Measurements from ENCODE around the gene NOL4L.

NOL4L gene

GRCh38 chr20:32449890-32450401, 135.2 kb downstream of the NOL4L start:
- no peak for DNase-seq (ENCODE audit: low read depth)
- H3K4me3 ChIP-seq (ENCODE audit: low read depth, low read length): no peak overlapping the region
- TF ChIP-seq, protein P1, sequence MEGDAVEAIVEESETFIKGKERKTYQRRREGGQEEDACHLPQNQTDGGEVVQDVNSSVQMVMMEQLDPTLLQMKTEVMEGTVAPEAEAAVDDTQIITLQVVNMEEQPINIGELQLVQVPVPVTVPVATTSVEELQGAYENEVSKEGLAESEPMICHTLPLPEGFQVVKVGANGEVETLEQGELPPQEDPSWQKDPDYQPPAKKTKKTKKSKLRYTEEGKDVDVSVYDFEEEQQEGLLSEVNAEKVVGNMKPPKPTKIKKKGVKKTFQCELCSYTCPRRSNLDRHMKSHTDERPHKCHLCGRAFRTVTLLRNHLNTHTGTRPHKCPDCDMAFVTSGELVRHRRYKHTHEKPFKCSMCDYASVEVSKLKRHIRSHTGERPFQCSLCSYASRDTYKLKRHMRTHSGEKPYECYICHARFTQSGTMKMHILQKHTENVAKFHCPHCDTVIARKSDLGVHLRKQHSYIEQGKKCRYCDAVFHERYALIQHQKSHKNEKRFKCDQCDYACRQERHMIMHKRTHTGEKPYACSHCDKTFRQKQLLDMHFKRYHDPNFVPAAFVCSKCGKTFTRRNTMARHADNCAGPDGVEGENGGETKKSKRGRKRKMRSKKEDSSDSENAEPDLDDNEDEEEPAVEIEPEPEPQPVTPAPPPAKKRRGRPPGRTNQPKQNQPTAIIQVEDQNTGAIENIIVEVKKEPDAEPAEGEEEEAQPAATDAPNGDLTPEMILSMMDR (IDR thresholded peaks at IDR 0.05; ENCODE audit: insufficient read depth, low read depth, low read length, missing control alignments): no peak

- TF ChIP-seq, protein P1 (IDR thresholded peaks at IDR 0.05; ENCODE audit: insufficient read depth, low read depth, low read length, missing control alignments): no peak
- H3K4me3 ChIP-seq (ENCODE audit: low read depth, low read length): no peak overlapping the region
- DNase-seq (ENCODE audit: low read depth): no peak
These were observed 135.9 kb downstream of the NOL4L start for GRCh38 chr20:32449057-32449889.

DNA sequence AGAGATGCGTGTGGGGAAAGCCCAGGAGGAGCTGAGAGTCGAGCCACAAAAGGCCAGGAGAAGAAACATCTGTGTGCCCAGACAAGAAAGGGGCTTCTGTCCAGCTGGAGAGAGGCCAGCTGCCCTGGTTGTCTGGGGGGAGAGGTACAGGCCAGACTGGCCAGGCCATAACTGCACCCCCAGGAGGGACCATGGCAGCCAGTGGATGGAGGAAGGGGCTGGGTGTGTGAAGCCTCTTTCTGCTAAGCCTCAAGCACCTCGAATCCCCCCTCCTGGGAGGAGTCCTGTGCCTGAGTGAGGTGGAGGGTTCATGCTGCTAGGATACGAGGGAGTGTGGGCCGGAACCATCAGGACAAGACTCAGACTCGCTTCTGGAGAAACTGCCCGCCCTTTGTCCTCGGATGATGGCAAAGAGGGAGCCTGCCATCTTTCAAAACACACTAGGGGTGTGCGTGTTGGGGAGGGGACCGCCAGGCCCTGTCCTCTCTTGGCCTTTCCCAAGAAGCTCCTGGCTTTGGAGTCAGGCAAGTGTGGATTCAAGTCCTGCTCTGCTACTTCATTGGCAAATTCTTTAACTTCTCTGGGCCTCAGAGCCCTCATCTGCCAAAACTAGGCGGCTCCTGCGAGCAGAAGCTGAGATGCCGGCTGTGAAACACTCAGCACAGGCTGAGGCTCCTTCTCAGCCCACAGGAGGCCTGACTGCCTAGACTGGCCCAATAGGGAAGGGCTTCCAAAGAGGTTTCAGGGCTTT, 136.7 kb downstream of the NOL4L start:
- no peak overlapping the region for H3K4me3 ChIP-seq (ENCODE audit: low read depth, low read length)
- DNase-seq (ENCODE audit: low read depth): no peak
- TF ChIP-seq, protein P1 (IDR thresholded peaks at IDR 0.05; ENCODE audit: insufficient read depth, low read depth, low read length, missing control alignments): no peak

DNA sequence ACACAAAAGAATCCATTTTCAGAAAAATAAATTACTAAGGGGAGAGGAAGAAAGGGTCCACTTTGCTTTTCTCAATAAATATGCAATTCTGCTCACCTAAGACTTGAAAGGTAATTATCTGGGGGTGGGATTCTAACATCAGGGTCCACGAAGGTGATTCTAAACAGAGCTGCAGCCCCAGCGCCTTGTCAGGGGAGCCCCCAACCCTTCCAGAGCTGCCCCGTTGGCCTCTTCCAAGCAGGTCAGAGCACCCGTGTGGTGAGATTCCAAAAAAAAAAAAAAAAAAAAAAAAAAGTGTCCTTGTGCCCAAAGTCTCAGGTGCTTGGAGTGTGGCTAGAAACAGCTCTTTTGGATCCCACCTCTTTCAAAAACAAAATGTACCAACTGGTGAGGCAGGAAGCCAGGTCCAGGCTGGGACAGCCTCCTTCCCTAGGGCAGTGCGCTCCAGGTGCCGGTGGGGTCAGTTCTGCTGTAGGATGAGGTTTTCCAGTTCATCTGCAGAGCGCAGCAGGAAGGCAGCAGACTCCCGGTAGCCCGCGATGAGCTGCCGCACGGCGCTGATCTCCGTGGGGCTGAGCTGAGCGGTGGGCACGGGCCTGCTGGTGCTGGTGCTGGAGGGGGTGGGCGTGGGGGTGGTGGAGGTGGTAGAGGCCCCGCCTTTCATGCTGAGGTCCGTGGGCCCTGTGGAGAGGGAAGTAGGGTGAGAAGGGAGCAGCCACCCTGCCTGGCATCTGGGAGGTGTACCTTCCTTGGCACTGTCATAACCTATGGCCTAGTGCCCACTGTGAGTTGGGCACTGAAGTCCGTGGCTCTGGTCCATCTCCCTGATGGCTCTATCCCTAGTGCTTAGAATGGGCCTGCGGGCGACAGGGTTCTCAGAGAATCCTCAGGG, 137.8 kb downstream of the NOL4L start:
- DNase-seq (ENCODE audit: low read depth): no peak
- TF ChIP-seq, protein P1 (IDR thresholded peaks at IDR 0.05; ENCODE audit: insufficient read depth, low read depth, low read length, missing control alignments): no peak
- H3K4me3 ChIP-seq (ENCODE audit: low read depth, low read length): no peak overlapping the region

GRCh38 chr20:32446301-32447100, 138.6 kb downstream of the NOL4L start:
- TF ChIP-seq, protein P1 (IDR thresholded peaks at IDR 0.05; ENCODE audit: insufficient read depth, low read depth, low read length, missing control alignments): no peak
- no peak overlapping the region for H3K4me3 ChIP-seq (ENCODE audit: low read depth, low read length)
- DNase-seq (ENCODE audit: low read depth): no peak
